ENCODE results near the gene PLD4.

PLD4 gene

GRCh38 chr14:104968541-104969401, 44.1 kb downstream of the PLD4 start:
- peaks cover 58% of the 10 kb centered on the region for H3K4me1 ChIP-seq (ENCODE audit: control insufficient read depth, insufficient read depth, low read length)
- no peaks in the 10 kb centered on the region for H3K9me3 ChIP-seq (ENCODE audit: control insufficient read depth, insufficient read depth, low read depth, low read length)
- H3K36me3 ChIP-seq (ENCODE audit: control insufficient read depth, insufficient read depth, low read length), result no peaks in the 10 kb centered on the region
- H3K4me3 ChIP-seq (ENCODE audit: low read depth, low read length), result peak overlapping the region; percentile 39; the same call in 1 of the 2 replicates
- no peak overlapping the region for H3K27ac ChIP-seq (ENCODE audit: low read depth, low read length)
- H3K27me3 ChIP-seq (ENCODE audit: control insufficient read depth, insufficient read depth, low read length), result peaks cover 11% of the 10 kb centered on the region
- H3K9ac ChIP-seq (ENCODE audit: low read length), result no peak overlapping the region

- Histone ChIP-seq H3K4me3 (ENCODE audit: low read depth, low read length) (0 out of 2 replicates have a peak overlapping the region, but pooled peaks have one; percentile 8), H3K4me1 (ENCODE audit: control insufficient read depth, insufficient read depth, low read length) (peaks cover 64% of the 10 kb centered on the region), H3K9ac (ENCODE audit: low read length) (no peak overlapping the region), H3K27me3 (ENCODE audit: control insufficient read depth, insufficient read depth, low read length) (peaks cover 11% of the 10 kb centered on the region), H3K9me3 (ENCODE audit: control insufficient read depth, insufficient read depth, low read depth, low read length) (no peaks in the 10 kb centered on the region), H3K27ac (ENCODE audit: low read depth, low read length) (no peak overlapping the region), H3K36me3 (ENCODE audit: control insufficient read depth, insufficient read depth, low read length) (no peaks in the 10 kb centered on the region)
These were observed 45.1 kb downstream of the PLD4 start for GRCh38 chr14:104969741-104970230.

- Histone ChIP-seq H3K27ac (ENCODE audit: low read depth, low read length) (no peak overlapping the region), H3K4me3 (ENCODE audit: low read depth, low read length) (0 out of 2 replicates have a peak overlapping the region, but pooled peaks have one; percentile 8)
These were observed 45.8 kb downstream of the PLD4 start for GRCh38 chr14:104970231-104971068.

GRCh38 chr14:104971447-104972240, 47.0 kb downstream of the PLD4 start:
- H3K27me3 ChIP-seq (ENCODE audit: control insufficient read depth, insufficient read depth, low read length), result peaks cover 15% of the 10 kb centered on the region
- no peak overlapping the region for H3K27ac ChIP-seq (ENCODE audit: low read depth, low read length)
- H3K36me3 ChIP-seq (ENCODE audit: control insufficient read depth, insufficient read depth, low read length), result no peaks in the 10 kb centered on the region
- no peak overlapping the region for H3K4me3 ChIP-seq (ENCODE audit: low read depth, low read length)
- no peaks in the 10 kb centered on the region for H3K9me3 ChIP-seq (ENCODE audit: control insufficient read depth, insufficient read depth, low read depth, low read length)
- peaks cover 68% of the 10 kb centered on the region for H3K4me1 ChIP-seq (ENCODE audit: control insufficient read depth, insufficient read depth, low read length)
- H3K9ac ChIP-seq (ENCODE audit: low read length), result no peak overlapping the region

More at GRCh38 chr14:104970231-104971068, 45.8 kb downstream of the PLD4 start:
- peaks cover 13% of the 10 kb centered on the region for H3K27me3 ChIP-seq (ENCODE audit: control insufficient read depth, insufficient read depth, low read length)
- no peak overlapping the region for H3K9ac ChIP-seq (ENCODE audit: low read length)
- no peaks in the 10 kb centered on the region for H3K9me3 ChIP-seq (ENCODE audit: control insufficient read depth, insufficient read depth, low read depth, low read length)
- peaks cover 64% of the 10 kb centered on the region for H3K4me1 ChIP-seq (ENCODE audit: control insufficient read depth, insufficient read depth, low read length)
- no peaks in the 10 kb centered on the region for H3K36me3 ChIP-seq (ENCODE audit: control insufficient read depth, insufficient read depth, low read length)

GRCh38 chr14:104972301-104973134, 47.8 kb downstream of the PLD4 start:
- Histone ChIP-seq H3K4me1 (ENCODE audit: control insufficient read depth, insufficient read depth, low read length) (peaks cover 63% of the 10 kb centered on the region), H3K9ac (ENCODE audit: low read length) (no peak overlapping the region)

GRCh38 chr14:104973135-104973384, 48.4 kb downstream of the PLD4 start:
- Histone ChIP-seq H3K4me3 (ENCODE audit: low read depth, low read length) (no peak overlapping the region), H3K9me3 (ENCODE audit: control insufficient read depth, insufficient read depth, low read depth, low read length) (no peaks in the 10 kb centered on the region), H3K27me3 (ENCODE audit: control insufficient read depth, insufficient read depth, low read length) (peaks cover 21% of the 10 kb centered on the region), H3K36me3 (ENCODE audit: control insufficient read depth, insufficient read depth, low read length) (no peaks in the 10 kb centered on the region), H3K4me1 (ENCODE audit: control insufficient read depth, insufficient read depth, low read length) (peaks cover 61% of the 10 kb centered on the region), H3K9ac (ENCODE audit: low read length) (no peak overlapping the region), H3K27ac (ENCODE audit: low read depth, low read length) (no peak overlapping the region)

More at GRCh38 chr14:104972301-104973134, 47.8 kb downstream of the PLD4 start:
- Histone ChIP-seq H3K36me3 (ENCODE audit: control insufficient read depth, insufficient read depth, low read length) (no peaks in the 10 kb centered on the region), H3K27me3 (ENCODE audit: control insufficient read depth, insufficient read depth, low read length) (peaks cover 16% of the 10 kb centered on the region), H3K9me3 (ENCODE audit: control insufficient read depth, insufficient read depth, low read depth, low read length) (no peaks in the 10 kb centered on the region), H3K4me3 (ENCODE audit: low read depth, low read length) (no peak overlapping the region), H3K27ac (ENCODE audit: low read depth, low read length) (no peak overlapping the region)

- Histone ChIP-seq H3K4me1 (ENCODE audit: control insufficient read depth, insufficient read depth, low read length) (peaks cover 55% of the 10 kb centered on the region), H3K4me3 (ENCODE audit: low read depth, low read length) (no peak overlapping the region), H3K27ac (ENCODE audit: low read depth, low read length) (no peak overlapping the region), H3K9ac (ENCODE audit: low read length) (no peak overlapping the region), H3K36me3 (ENCODE audit: control insufficient read depth, insufficient read depth, low read length) (no peaks in the 10 kb centered on the region), H3K27me3 (ENCODE audit: control insufficient read depth, insufficient read depth, low read length) (peaks cover 22% of the 10 kb centered on the region), H3K9me3 (ENCODE audit: control insufficient read depth, insufficient read depth, low read depth, low read length) (no peaks in the 10 kb centered on the region)
These were observed 48.9 kb downstream of the PLD4 start for GRCh38 chr14:104973385-104974145.

- Histone ChIP-seq H3K27ac (ENCODE audit: low read depth, low read length) (no peak overlapping the region), H3K27me3 (ENCODE audit: control insufficient read depth, insufficient read depth, low read length) (peaks cover 27% of the 10 kb centered on the region), H3K4me1 (ENCODE audit: control insufficient read depth, insufficient read depth, low read length) (peaks cover 55% of the 10 kb centered on the region), H3K4me3 (ENCODE audit: low read depth, low read length) (no peak overlapping the region), H3K36me3 (ENCODE audit: control insufficient read depth, insufficient read depth, low read length) (no peaks in the 10 kb centered on the region), H3K9me3 (ENCODE audit: control insufficient read depth, insufficient read depth, low read depth, low read length) (no peaks in the 10 kb centered on the region), H3K9ac (ENCODE audit: low read length) (no peak overlapping the region)
These were observed 49.5 kb downstream of the PLD4 start for GRCh38 chr14:104974146-104974541.

- no peaks in the 10 kb centered on the region for H3K9me3 ChIP-seq (ENCODE audit: control insufficient read depth, insufficient read depth, low read depth, low read length)
- no peak overlapping the region for H3K27ac ChIP-seq (ENCODE audit: low read depth, low read length)
- no peaks in the 10 kb centered on the region for H3K36me3 ChIP-seq (ENCODE audit: control insufficient read depth, insufficient read depth, low read length)
- no peak overlapping the region for H3K9ac ChIP-seq (ENCODE audit: low read length)
- no peak overlapping the region for H3K4me3 ChIP-seq (ENCODE audit: low read depth, low read length)
- H3K27me3 ChIP-seq (ENCODE audit: control insufficient read depth, insufficient read depth, low read length), result peaks cover 34% of the 10 kb centered on the region
- H3K4me1 ChIP-seq (ENCODE audit: control insufficient read depth, insufficient read depth, low read length), result peaks cover 52% of the 10 kb centered on the region; the same call in 1 of the 2 replicates
These were observed 50.1 kb downstream of the PLD4 start for GRCh38 chr14:104974665-104975390.
